GM23248 (cell line): ENCODE results near the gene HDAC4. TPM values are rescaled to one million over a fixed set of nuclear protein-coding genes. Genes with fewer than 3 reads are reported as not detected.

ENCODE experiments used
- DNase-seq: peaks from one replicate; pipeline ENCODE4 v3.0.0-alpha.2; 2015
- H2AFZ ChIP-seq: fragments of 200-600 bp; sonication (generic); 2 replicates; pipeline ENCODE4 v1.6.1; 2016; ENCODE audit warnings: antibody characterized with exemption
- H3F3A ChIP-seq: fragments of 200-600 bp; sonication (generic); 2 replicates; pipeline ENCODE4 v1.6.1; 2016; ENCODE audit warnings: mild to moderate bottlenecking, antibody characterized with exemption, mixed run types; ENCODE audit not compliant: insufficient read depth
- H3K27ac ChIP-seq: fragments of 200-600 bp; sonication (generic); 2 replicates; pipeline ENCODE4 v1.5.1; 2016; ENCODE audit warnings: mild to moderate bottlenecking
- H3K27me3 ChIP-seq: fragments of 200-600 bp; sonication (generic); replicated peaks from 2 replicates; pipeline ENCODE4 v1.6.1; 2016; ENCODE audit warnings: mild to moderate bottlenecking; ENCODE audit not compliant: insufficient read depth
- H3K36me3 ChIP-seq: fragments of 200-600 bp; sonication (generic); 2 replicates; pipeline ENCODE4 v1.6.1; 2016; ENCODE audit warnings: low read depth, mild to moderate bottlenecking
- H3K4me1 ChIP-seq: fragments of 200-600 bp; sonication (generic); 2 replicates; pipeline ENCODE4 v1.6.1; 2016; ENCODE audit warnings: mild to moderate bottlenecking; ENCODE audit not compliant: insufficient read depth
- H3K4me2 ChIP-seq: fragments of 200-600 bp; sonication (generic); one replicate; pipeline ENCODE4 v1.6.1; 2016; ENCODE audit warnings: mild to moderate bottlenecking; ENCODE audit not compliant: unreplicated experiment
- H3K4me3 ChIP-seq: fragments of 200-600 bp; sonication (generic); 2 replicates; pipeline ENCODE4 v1.5.1; 2016; ENCODE audit warnings: mild to moderate bottlenecking
- H3K79me2 ChIP-seq: fragments of 200-600 bp; sonication (generic); 2 replicates; pipeline ENCODE4 v1.6.1; 2016; ENCODE audit warnings: mild to moderate bottlenecking; ENCODE audit not compliant: insufficient read depth
- H3K9ac ChIP-seq: fragments of 200-600 bp; sonication (generic); 2 replicates; pipeline ENCODE4 v1.6.1; 2016; ENCODE audit warnings: mild to moderate bottlenecking
- H3K9me2 ChIP-seq: fragments of 200-600 bp; sonication (generic); 2 replicates; pipeline ENCODE4 v1.6.1; 2016; ENCODE audit warnings: mixed run types, mild to moderate bottlenecking, moderate library complexity; ENCODE audit not compliant: insufficient read depth
- H3K9me3 ChIP-seq: fragments of 200-600 bp; sonication (generic); one replicate; pipeline ENCODE4 v1.6.1; 2017; ENCODE audit warnings: low read depth
- H4K20me1 ChIP-seq: fragments of 200-600 bp; sonication (generic); 2 replicates; pipeline ENCODE4 v1.6.0; 2016; ENCODE audit not compliant: insufficient read depth
- EZH2 ChIP-seq: fragments of 200-600 bp; sonication (generic); IDR thresholded peaks from 2 replicates; pipeline ENCODE4 v1.6.1; 2018; ENCODE audit warnings: antibody characterized with exemption, mild to moderate bottlenecking; ENCODE audit not compliant: insufficient read depth, poor library complexity, severe bottlenecking
- EZH2phosphoT487 ChIP-seq: fragments of 200-600 bp; sonication (generic); IDR thresholded peaks from 2 replicates; pipeline ENCODE4 v1.6.1; 2018; ENCODE audit warnings: antibody characterized with exemption, moderate library complexity, mild to moderate bottlenecking, low read depth; ENCODE audit not compliant: insufficient read depth
- WGBS, 2 experiments: methylation state at CpG; one replicate each; pipeline ENCODE4 v1.1.6; 2015 to 2017; ENCODE audit warnings: low lambda C conversion rate in 2 of 2, low coverage in 1 of 2; ENCODE audit errors: missing lambda C conversion rate in 2 of 2; 5-methylcytosine and 5-hydroxymethylcytosine counted together
- in situ Hi-C: fragments of 300-500 bp; cut with MboI; formaldehyde crosslinking; loops from 2 replicates; pipeline ENCODE4 v1.15.0; 2020
- polyA plus RNA-seq: library from polyadenylated mRNA; unstranded; fragments of >200 nt; fragmentation: Nextera tagmentation; extraction: Ambion mirVana; gene quantifications from 2 replicates; pipeline ENCODE4 v1.2.1, GENCODE V29; 2016
- total RNA-seq: library from RNA; depleted of rRNA; stranded (reverse); fragments of >200 nt; shearing (Covaris generic); gene quantifications from 2 replicates; pipeline ENCODE4 v1.2.3, GENCODE V29; 2014

HDAC4 gene
- total and polyA plus RNA-seq, 2 experiments from 2014 or later, result 2.1 to 6.3 TPM

DNA sequence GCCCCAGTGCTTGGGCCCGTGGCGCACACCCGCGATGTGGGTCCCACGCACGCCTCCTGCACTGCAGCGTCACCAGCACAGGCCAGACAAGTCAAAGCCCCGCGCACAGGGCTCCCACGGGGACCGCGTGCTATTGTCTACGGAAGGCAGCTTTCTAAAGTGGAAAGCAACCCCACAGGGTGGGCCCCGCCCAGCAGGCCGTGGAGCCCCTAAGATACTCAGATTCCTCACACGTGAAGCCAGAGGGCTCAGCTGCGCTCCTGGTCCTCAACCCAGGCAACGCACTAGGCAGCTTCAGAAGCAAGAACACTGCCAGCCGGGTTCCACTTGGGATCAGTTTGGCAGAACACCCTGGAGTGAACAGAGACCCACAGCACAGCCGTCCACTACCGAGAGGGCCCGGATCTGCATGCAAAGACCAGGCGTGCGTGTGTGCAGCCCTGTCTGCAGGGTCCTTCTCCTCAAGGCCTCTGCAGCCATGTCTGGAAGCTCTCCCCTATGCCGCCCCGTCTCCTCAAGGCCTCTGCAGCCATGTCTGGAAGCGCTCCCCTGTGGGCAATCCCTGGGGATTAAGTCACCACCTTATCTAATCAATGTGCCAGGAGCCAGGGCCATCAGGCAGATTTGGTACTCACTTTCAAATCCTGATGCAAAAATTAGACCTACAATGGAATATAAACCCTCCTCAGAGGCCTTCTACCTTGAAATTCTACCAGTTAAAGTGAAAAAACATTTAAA lies 231.3 kb downstream of the HDAC4 start:
- Histone ChIP-seq H3K36me3 (0 out of 2 replicates have a peak, but pooled peaks cover 6% of the 10 kb centered on the region), H3K4me3 (no peak overlapping the region), H2AFZ (no peak overlapping the region), H3K4me2 (no peak overlapping the region), H3K9ac (no peak overlapping the region), H3K27me3 (no peaks in the 10 kb centered on the region), H4K20me1 (no peaks in the 10 kb centered on the region), H3K79me2 (no peaks in the 10 kb centered on the region), H3K9me3 (peaks cover 3% of the 10 kb centered on the region), H3K27ac (no peak overlapping the region), H3K9me2 (no peaks in the 10 kb centered on the region), H3F3A (no peaks in the 10 kb centered on the region), H3K4me1 (no peaks in the 10 kb centered on the region)
- WGBS, 2 experiments, result 98 to 99% methylated on average over 26 of the region's 27 CpGs
- TF ChIP-seq EZH2 (no peak), EZH2phosphoT487 (no peak)
- no peak for DNase-seq
- in situ Hi-C loops, result no loop called here

DNA sequence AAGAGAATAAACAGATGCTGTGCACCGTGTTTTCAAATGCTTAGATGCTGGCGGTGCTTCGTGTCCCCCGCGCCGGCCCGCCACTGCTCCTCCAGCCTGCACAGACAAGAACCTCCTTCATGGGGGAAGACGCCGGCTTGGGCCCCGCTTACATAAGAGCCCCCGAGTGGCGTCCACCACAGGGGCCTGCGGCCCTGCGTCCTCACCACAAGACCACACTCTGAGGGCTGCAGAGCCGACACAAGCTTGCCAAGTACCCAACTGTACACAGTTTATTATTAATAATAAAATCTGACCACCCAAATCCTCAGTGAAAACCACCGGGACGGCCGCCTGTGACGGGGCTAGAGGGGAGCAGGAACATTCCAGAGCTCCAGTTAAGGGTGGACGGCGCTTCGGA lies 232.2 kb downstream of the HDAC4 start:
- H4K20me1 ChIP-seq, result no peaks in the 10 kb centered on the region
- H3F3A ChIP-seq, result no peaks in the 10 kb centered on the region
- H3K27ac ChIP-seq, result no peak overlapping the region
- WGBS, 2 experiments, result 96 to 98% methylated on average over 22 of the region's 22 CpGs
- in situ Hi-C loops, result no loop called here
- no peak overlapping the region for H3K9ac ChIP-seq
- no peaks in the 10 kb centered on the region for H3K4me1 ChIP-seq
- H2AFZ ChIP-seq, result no peak overlapping the region
- no peaks in the 10 kb centered on the region for H3K9me2 ChIP-seq
- no peak overlapping the region for H3K4me3 ChIP-seq
- 0 out of 2 replicates have a peak, but pooled peaks cover 6% of the 10 kb centered on the region for H3K36me3 ChIP-seq
- peaks cover 3% of the 10 kb centered on the region for H3K9me3 ChIP-seq
- no peak for DNase-seq
- no peak overlapping the region for H3K4me2 ChIP-seq
- no peaks in the 10 kb centered on the region for H3K27me3 ChIP-seq
- H3K79me2 ChIP-seq, result no peaks in the 10 kb centered on the region
- TF ChIP-seq EZH2, result no peak
- TF ChIP-seq EZH2phosphoT487, result no peak

DNA sequence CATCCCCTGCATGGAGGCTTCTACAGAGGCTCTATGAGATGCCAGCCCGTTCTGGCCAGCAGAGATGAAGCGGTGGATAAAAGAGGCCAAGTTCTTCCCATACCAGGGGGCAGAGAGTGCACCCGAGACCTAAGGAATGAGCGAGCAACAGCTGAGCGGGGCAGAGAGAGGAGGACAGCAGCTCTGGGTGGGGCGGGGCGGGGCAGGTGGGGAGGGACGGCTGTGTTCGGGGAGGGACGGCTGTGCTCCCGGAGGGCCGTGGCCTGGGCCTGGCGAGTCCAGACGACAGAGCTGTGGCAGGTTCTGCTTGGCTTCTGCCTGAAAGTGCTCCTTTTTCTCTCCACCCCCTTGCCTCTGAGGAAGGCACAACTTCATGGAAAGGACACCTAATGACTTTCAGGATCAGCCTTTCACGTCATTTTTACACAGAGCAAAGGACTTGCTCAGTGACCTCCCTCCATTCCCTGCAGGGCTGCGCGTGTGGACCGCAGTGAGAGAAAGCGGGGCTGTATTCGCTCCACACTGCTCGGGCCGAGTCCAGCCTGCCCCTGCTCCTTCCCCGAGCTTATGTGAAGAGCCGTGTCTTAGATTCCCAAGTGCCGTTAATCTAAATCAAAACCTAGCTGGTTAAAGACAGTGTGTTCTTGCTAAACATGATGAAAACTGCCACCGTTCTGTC lies 232.9 kb downstream of the HDAC4 start:
- no peak overlapping the region for H3K9ac ChIP-seq
- TF ChIP-seq EZH2phosphoT487 (no peak), EZH2 (no peak)
- H3K4me1 ChIP-seq, result no peaks in the 10 kb centered on the region
- no peak overlapping the region for H3K4me3 ChIP-seq
- no peak overlapping the region for H2AFZ ChIP-seq
- H4K20me1 ChIP-seq, result no peaks in the 10 kb centered on the region
- WGBS, 2 experiments, result 94 to 95% methylated on average over 17 to 26 of the region's 26 CpGs
- H3K79me2 ChIP-seq, result no peaks in the 10 kb centered on the region
- H3F3A ChIP-seq, result no peaks in the 10 kb centered on the region
- 0 out of 2 replicates have a peak, but pooled peaks cover 6% of the 10 kb centered on the region for H3K36me3 ChIP-seq
- no peaks in the 10 kb centered on the region for H3K27me3 ChIP-seq
- H3K9me3 ChIP-seq, result peaks cover 3% of the 10 kb centered on the region
- H3K9me2 ChIP-seq, result no peaks in the 10 kb centered on the region
- no peak overlapping the region for H3K4me2 ChIP-seq
- no peak overlapping the region for H3K27ac ChIP-seq
- in situ Hi-C loops, result no loop called here
- no peak for DNase-seq

DNA sequence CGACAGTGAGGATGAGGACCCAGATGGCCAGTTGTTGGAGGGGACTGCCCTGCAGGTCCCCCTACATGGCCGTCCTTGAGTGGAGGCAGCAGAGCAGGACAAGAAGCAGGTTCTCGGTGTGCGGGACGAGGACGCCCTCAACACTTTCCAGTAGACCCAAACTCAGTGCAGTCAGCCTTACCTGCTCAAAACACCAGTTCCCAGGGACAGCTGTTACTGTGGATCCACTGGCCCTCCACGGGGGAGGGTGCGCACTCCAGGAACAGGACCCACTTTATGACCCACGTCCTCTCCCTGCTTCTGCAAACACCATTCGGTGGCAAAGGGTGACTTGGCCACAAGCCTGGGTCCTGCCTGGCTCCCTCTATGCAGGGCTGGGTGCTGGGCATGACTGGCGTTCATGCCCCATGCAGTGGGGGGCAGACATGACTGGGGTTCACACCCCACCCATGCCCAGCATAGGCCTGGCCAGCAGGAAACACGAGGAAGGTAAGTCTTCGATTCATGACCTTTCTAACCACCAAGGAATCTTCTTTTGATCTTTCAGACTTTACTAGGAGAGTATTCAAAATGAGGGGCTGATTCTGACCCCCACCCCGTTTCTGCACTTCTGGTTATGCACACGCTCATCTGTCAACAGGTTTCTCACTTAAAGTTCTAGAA lies 233.7 kb downstream of the HDAC4 start:
- H3K9me3 ChIP-seq, result peaks cover 3% of the 10 kb centered on the region
- in situ Hi-C loops, result no loop called here
- no peaks in the 10 kb centered on the region for H3K79me2 ChIP-seq
- H2AFZ ChIP-seq, result no peak overlapping the region
- no peak for DNase-seq
- 89 to 90% methylated on average over 15 of the region's 15 CpGs for WGBS, 2 experiments
- H3K4me3 ChIP-seq, result no peak overlapping the region
- no peak overlapping the region for H3K27ac ChIP-seq
- H3K9ac ChIP-seq, result no peak overlapping the region
- TF ChIP-seq EZH2phosphoT487 (no peak), EZH2 (no peak)
- H3K9me2 ChIP-seq, result no peaks in the 10 kb centered on the region
- H3K4me1 ChIP-seq, result no peaks in the 10 kb centered on the region
- H3F3A ChIP-seq, result no peaks in the 10 kb centered on the region
- H4K20me1 ChIP-seq, result no peaks in the 10 kb centered on the region
- no peak overlapping the region for H3K4me2 ChIP-seq
- H3K27me3 ChIP-seq, result no peaks in the 10 kb centered on the region
- H3K36me3 ChIP-seq, result 0 out of 2 replicates have a peak, but pooled peaks cover 6% of the 10 kb centered on the region
